ENCODE data around the gene PTPRR. TPM values are rescaled to one million over a fixed set of nuclear protein-coding genes. Genes with fewer than 3 reads are reported as not detected.

Gene PTPRR
- total and polyA plus RNA-seq, 2 of the 13 experiments (the other 11 are each of a cell fraction or from before 2014, with no cell fraction given), result not detected

GRCh38 chr12:70659077-70659606 is 261.4 kb downstream of the PTPRR start:
- ChIA-PET POLR2A (no interaction called here), CTCF (ENCODE audit: low intra/inter-chr PET ratio, low total read pairs) (no interaction called here)
- no peaks in the 10 kb centered on the region for H3K27me3 ChIP-seq (ENCODE audit: control insufficient read depth in 1 of 2, insufficient read depth in 2 of 2, low read length in 2 of 2)
- 65% methylated on average over 6 of the region's 6 CpGs for WGBS (ENCODE audit: low lambda C conversion rate)
- H3K4me3 ChIP-seq (replicated peaks in 1 of 3; ENCODE audit: insufficient read depth in 1 of 3, low read depth in 2 of 3, low read length in 3 of 3), result no peak overlapping the region
- no peak overlapping the region for H2AFZ ChIP-seq (ENCODE audit: low read length)
- no peak for FAIRE-seq
- in situ Hi-C loops (cut with HindIII; ENCODE audit: extremely low pct_ligation_motif_present, low pct_unique_long_range_greater_than_20kb), result no loop called here
- TF ChIP-seq CCDC6 (CRISPR knock-in tag; IDR thresholded peaks at IDR 0.05), result no peak
- H3K36me3 ChIP-seq (replicated peaks in 1 of 2; ENCODE audit: control insufficient read depth in 1 of 2, insufficient read depth in 2 of 2, low read length in 2 of 2), result no peaks in the 10 kb centered on the region
- BruUV-seq (replicated peaks), result no TSS peak
- H3K9ac ChIP-seq (ENCODE audit: insufficient read depth, low read depth, low read length), result no peak overlapping the region
- intact Hi-C loops (cut with micrococcal nuclease; ENCODE audit: unreplicated experiment), result no loop called here
- DNase-seq (ENCODE audit: low spot score), result no peak
- no peak overlapping the region for H3K4me2 ChIP-seq (ENCODE audit: low read depth, low read length)
- no peaks in the 10 kb centered on the region for H3K9me3 ChIP-seq (ENCODE audit: low read length)
- no peaks in the 10 kb centered on the region for H3K4me1 ChIP-seq (ENCODE audit: insufficient read depth, low read length)
- H3K79me2 ChIP-seq (ENCODE audit: insufficient read depth, low read length), result no peaks in the 10 kb centered on the region
- no peak overlapping the region for H3K27ac ChIP-seq (ENCODE audit: extremely low read length, insufficient read depth, low read length)
- ATAC-seq, result no peak
- H4K20me1 ChIP-seq (ENCODE audit: insufficient read depth, low read length), result no peaks in the 10 kb centered on the region

DNA sequence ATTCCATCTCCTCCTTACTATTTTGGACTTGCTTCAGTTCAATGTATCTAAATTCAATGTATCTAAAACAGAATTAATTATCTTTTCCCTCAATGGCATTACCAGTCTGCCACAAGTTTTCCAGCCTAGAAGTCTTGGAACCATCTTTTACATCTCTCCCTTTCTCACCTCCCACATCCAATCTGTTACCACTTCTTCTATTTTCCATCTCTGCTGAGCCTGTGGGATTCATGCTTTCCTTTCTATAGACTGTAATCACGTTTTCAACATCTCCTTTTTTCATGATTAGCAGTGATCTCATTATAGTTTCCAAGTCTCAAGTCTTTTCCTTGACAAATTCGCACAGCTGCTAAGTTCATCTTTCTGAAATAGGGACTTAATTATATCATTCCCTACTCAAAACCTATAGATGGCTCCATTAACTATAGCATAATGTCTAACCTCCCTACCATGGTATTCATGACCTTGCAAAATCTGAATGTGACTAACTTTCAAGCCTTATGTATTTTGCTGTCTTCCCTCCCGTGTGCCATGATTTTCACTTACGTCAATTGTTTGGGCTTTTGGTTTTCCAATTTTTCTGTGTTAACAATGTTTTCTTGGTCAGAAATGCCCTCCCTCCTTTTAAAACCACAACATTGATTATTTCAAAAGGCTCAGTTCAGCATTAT is 262.8 kb downstream of the PTPRR start:
- intact Hi-C loops (cut with micrococcal nuclease; ENCODE audit: unreplicated experiment) (no loop called here), in situ Hi-C loops (cut with HindIII; ENCODE audit: extremely low pct_ligation_motif_present, low pct_unique_long_range_greater_than_20kb) (no loop called here)
- TF ChIP-seq, protein P1, sequence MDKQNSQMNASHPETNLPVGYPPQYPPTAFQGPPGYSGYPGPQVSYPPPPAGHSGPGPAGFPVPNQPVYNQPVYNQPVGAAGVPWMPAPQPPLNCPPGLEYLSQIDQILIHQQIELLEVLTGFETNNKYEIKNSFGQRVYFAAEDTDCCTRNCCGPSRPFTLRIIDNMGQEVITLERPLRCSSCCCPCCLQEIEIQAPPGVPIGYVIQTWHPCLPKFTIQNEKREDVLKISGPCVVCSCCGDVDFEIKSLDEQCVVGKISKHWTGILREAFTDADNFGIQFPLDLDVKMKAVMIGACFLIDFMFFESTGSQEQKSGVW (CRISPR knock-in tag; IDR thresholded peaks at IDR 0.05; ENCODE audit: borderline replicate concordance), result no peak
- TF ChIP-seq PPARG (CRISPR knock-in tag; conservative IDR thresholded peaks at IDR 0.05) (no peak), YEATS4 (CRISPR knock-in tag; IDR thresholded peaks at IDR 0.05; ENCODE audit: borderline replicate concordance) (no peak), MAFK (conservative IDR thresholded peaks at IDR 0.05 in 1 of 2, IDR thresholded peaks at IDR 0.05 in 1 of 2; ENCODE audit: low read length in 2 of 2) (peak in 1 of 2 experiments; percentile 9; a peak in 1 of 4 replicates), ZNF619 (CRISPR knock-in tag; IDR thresholded peaks at IDR 0.05) (no peak)
- Histone ChIP-seq H3K9ac (ENCODE audit: insufficient read depth, low read depth, low read length) (no peak overlapping the region), H3K4me1 (ENCODE audit: insufficient read depth, low read length) (no peaks in the 10 kb centered on the region), H3K4me2 (ENCODE audit: low read depth, low read length) (no peak overlapping the region), H2AFZ (ENCODE audit: low read length) (no peak overlapping the region), H3K79me2 (ENCODE audit: insufficient read depth, low read length) (no peaks in the 10 kb centered on the region), H3K9me3 (ENCODE audit: low read length) (no peaks in the 10 kb centered on the region), H3K27me3 (ENCODE audit: control insufficient read depth in 1 of 2, insufficient read depth in 2 of 2, low read length in 2 of 2) (no peaks in the 10 kb centered on the region), H4K20me1 (ENCODE audit: insufficient read depth, low read length) (no peaks in the 10 kb centered on the region), H3K27ac (ENCODE audit: extremely low read length, insufficient read depth, low read length) (no peak overlapping the region), H3K4me3 (replicated peaks in 1 of 3; ENCODE audit: insufficient read depth in 1 of 3, low read depth in 2 of 3, low read length in 3 of 3) (no peak overlapping the region), H3K36me3 (replicated peaks in 1 of 2; ENCODE audit: control insufficient read depth in 1 of 2, insufficient read depth in 2 of 2, low read length in 2 of 2) (no peaks in the 10 kb centered on the region)
- ChIA-PET CTCF (ENCODE audit: low intra/inter-chr PET ratio, low total read pairs) (no interaction called here), POLR2A (no interaction called here)
- no TSS peak for BruUV-seq (replicated peaks)
- FAIRE-seq, result no peak
- no peak for DNase-seq (ENCODE audit: low spot score)
- ATAC-seq, result no peak
- WGBS (ENCODE audit: low lambda C conversion rate), result 15% methylated on average over 4 of the region's 4 CpGs

Data from HepG2 (cell line).